ENCODE measurements around the gene HDAC2.

Gene HDAC2

GRCh38 chr6:113999284-113999683 is 28.3 kb upstream of the HDAC2 start:
- Histone ChIP-seq H3K36me3 (ENCODE audit: low read depth) (no peaks in the 10 kb centered on the region), H3K9me3 (ENCODE audit: severe bottlenecking) (no peaks in the 10 kb centered on the region), H3K4me1 (ENCODE audit: insufficient read depth, poor library complexity, severe bottlenecking) (peaks cover 34% of the 10 kb centered on the region), H3K27me3 (ENCODE audit: insufficient read depth, poor library complexity, severe bottlenecking) (no peaks in the 10 kb centered on the region), H3K27ac (ENCODE audit: poor library complexity, severe bottlenecking) (peak overlapping the region; percentile 20), H3K4me3 (ENCODE audit: severe bottlenecking) (no peak overlapping the region)
- TF ChIP-seq CTCF (IDR thresholded peaks at IDR 0.05; ENCODE audit: poor library complexity, severe bottlenecking) = no peak
- ATAC-seq (ENCODE audit: low read depth) (no peak), DNase-seq (ENCODE audit: low spot score) (no peak)

GRCh38 chr6:113998811-113999210 is 27.9 kb upstream of the HDAC2 start:
- ATAC-seq (ENCODE audit: low read depth) (no peak), DNase-seq (ENCODE audit: low spot score) (no peak)
- Histone ChIP-seq H3K27ac (ENCODE audit: poor library complexity, severe bottlenecking) (no peak overlapping the region), H3K27me3 (ENCODE audit: insufficient read depth, poor library complexity, severe bottlenecking) (no peaks in the 10 kb centered on the region), H3K36me3 (ENCODE audit: low read depth) (no peaks in the 10 kb centered on the region), H3K4me3 (ENCODE audit: severe bottlenecking) (no peak overlapping the region), H3K4me1 (ENCODE audit: insufficient read depth, poor library complexity, severe bottlenecking) (peaks cover 34% of the 10 kb centered on the region), H3K9me3 (ENCODE audit: severe bottlenecking) (no peaks in the 10 kb centered on the region)
- TF ChIP-seq CTCF (IDR thresholded peaks at IDR 0.05; ENCODE audit: poor library complexity, severe bottlenecking) = no peak

- no peak for DNase-seq (ENCODE audit: low spot score)
- Histone ChIP-seq H3K4me3 (ENCODE audit: severe bottlenecking) (no peak overlapping the region), H3K27me3 (ENCODE audit: insufficient read depth, poor library complexity, severe bottlenecking) (no peaks in the 10 kb centered on the region), H3K27ac (ENCODE audit: poor library complexity, severe bottlenecking) (peak overlapping the region; percentile 81), H3K4me1 (ENCODE audit: insufficient read depth, poor library complexity, severe bottlenecking) (peaks cover 34% of the 10 kb centered on the region), H3K36me3 (ENCODE audit: low read depth) (no peaks in the 10 kb centered on the region), H3K9me3 (ENCODE audit: severe bottlenecking) (no peaks in the 10 kb centered on the region)
- TF ChIP-seq CTCF (IDR thresholded peaks at IDR 0.05; ENCODE audit: poor library complexity, severe bottlenecking) = no peak
- ATAC-seq (ENCODE audit: low read depth) = peak; percentile 68
Measured at GRCh38 chr6:113997116-113997515, 26.2 kb upstream of the HDAC2 start.

GRCh38 chr6:113995634-113996033 is 24.7 kb upstream of the HDAC2 start:
- peak; percentile 71 for DNase-seq (ENCODE audit: low spot score)
- peaks cover 34% of the 10 kb centered on the region for H3K4me1 ChIP-seq (ENCODE audit: insufficient read depth, poor library complexity, severe bottlenecking)
- peak overlapping the region; percentile 81 for H3K27ac ChIP-seq (ENCODE audit: poor library complexity, severe bottlenecking)
- no peaks in the 10 kb centered on the region for H3K9me3 ChIP-seq (ENCODE audit: severe bottlenecking)
- ATAC-seq (ENCODE audit: low read depth) = peak; percentile 84
- no peak overlapping the region for H3K4me3 ChIP-seq (ENCODE audit: severe bottlenecking)
- no peak for TF ChIP-seq CTCF (IDR thresholded peaks at IDR 0.05; ENCODE audit: poor library complexity, severe bottlenecking)
- H3K27me3 ChIP-seq (ENCODE audit: insufficient read depth, poor library complexity, severe bottlenecking) = no peaks in the 10 kb centered on the region
- no peaks in the 10 kb centered on the region for H3K36me3 ChIP-seq (ENCODE audit: low read depth)

GRCh38 chr6:113994934-113995342 is 24.0 kb upstream of the HDAC2 start:
- peak overlapping the region; percentile 81 for H3K27ac ChIP-seq (ENCODE audit: poor library complexity, severe bottlenecking)
- DNase-seq (ENCODE audit: low spot score) (peak; percentile 55), ATAC-seq (ENCODE audit: low read depth) (peak; percentile 82)
- TF ChIP-seq CTCF (IDR thresholded peaks at IDR 0.05; ENCODE audit: poor library complexity, severe bottlenecking) = peak; percentile 98
- no peak overlapping the region for H3K4me3 ChIP-seq (ENCODE audit: severe bottlenecking)
- H3K9me3 ChIP-seq (ENCODE audit: severe bottlenecking) = no peaks in the 10 kb centered on the region
- H3K36me3 ChIP-seq (ENCODE audit: low read depth) = no peaks in the 10 kb centered on the region
- no peaks in the 10 kb centered on the region for H3K27me3 ChIP-seq (ENCODE audit: insufficient read depth, poor library complexity, severe bottlenecking)
- peaks cover 31% of the 10 kb centered on the region for H3K4me1 ChIP-seq (ENCODE audit: insufficient read depth, poor library complexity, severe bottlenecking)
